ENCODE results near the gene DOCK4.

Gene DOCK4

GRCh38 chr7:111775206-111775605 is 431.0 kb downstream of the DOCK4 start:
- no peak for DNase-seq (ENCODE audit: low read depth)
- TF ChIP-seq, protein P1, sequence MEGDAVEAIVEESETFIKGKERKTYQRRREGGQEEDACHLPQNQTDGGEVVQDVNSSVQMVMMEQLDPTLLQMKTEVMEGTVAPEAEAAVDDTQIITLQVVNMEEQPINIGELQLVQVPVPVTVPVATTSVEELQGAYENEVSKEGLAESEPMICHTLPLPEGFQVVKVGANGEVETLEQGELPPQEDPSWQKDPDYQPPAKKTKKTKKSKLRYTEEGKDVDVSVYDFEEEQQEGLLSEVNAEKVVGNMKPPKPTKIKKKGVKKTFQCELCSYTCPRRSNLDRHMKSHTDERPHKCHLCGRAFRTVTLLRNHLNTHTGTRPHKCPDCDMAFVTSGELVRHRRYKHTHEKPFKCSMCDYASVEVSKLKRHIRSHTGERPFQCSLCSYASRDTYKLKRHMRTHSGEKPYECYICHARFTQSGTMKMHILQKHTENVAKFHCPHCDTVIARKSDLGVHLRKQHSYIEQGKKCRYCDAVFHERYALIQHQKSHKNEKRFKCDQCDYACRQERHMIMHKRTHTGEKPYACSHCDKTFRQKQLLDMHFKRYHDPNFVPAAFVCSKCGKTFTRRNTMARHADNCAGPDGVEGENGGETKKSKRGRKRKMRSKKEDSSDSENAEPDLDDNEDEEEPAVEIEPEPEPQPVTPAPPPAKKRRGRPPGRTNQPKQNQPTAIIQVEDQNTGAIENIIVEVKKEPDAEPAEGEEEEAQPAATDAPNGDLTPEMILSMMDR (conservative IDR thresholded peaks at IDR 0.05; ENCODE audit: low read depth, low read length): no peak

DNA sequence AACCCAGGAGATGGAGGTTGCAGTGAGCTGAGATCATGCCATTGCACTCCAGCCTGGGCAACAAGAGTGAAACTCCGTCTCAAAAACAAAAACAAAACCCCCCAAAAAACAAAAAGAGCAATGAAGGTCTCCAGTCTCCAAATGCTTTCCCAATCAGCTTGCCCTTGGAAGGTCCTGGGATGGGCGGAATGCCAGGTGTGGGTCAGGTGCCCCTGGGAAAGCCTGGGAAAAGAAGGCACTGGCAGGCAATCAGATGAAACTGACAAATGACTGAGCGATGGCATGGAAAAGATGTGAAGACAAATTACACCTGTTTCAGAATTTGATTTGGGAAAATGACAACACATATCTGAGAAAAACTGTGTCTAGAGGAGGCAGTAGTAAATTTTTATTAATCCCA is 433.5 kb downstream of the DOCK4 start:
- TF ChIP-seq, protein P1 (conservative IDR thresholded peaks at IDR 0.05; ENCODE audit: low read depth, low read length): no peak
- no peak for DNase-seq (ENCODE audit: low read depth)
- H3K4me3 ChIP-seq (ENCODE audit: low read depth, low read length): no peak overlapping the region

More at GRCh38 chr7:111775206-111775605, 431.0 kb downstream of the DOCK4 start:
- H3K4me3 ChIP-seq (ENCODE audit: low read depth, low read length): no peak overlapping the region

- no peak overlapping the region for H3K4me3 ChIP-seq (ENCODE audit: low read depth, low read length)
- TF ChIP-seq, protein P1 (conservative IDR thresholded peaks at IDR 0.05; ENCODE audit: low read depth, low read length): no peak
- no peak for DNase-seq (ENCODE audit: low read depth)
Measured at GRCh38 chr7:111771638-111772037, 434.6 kb downstream of the DOCK4 start.

DNA sequence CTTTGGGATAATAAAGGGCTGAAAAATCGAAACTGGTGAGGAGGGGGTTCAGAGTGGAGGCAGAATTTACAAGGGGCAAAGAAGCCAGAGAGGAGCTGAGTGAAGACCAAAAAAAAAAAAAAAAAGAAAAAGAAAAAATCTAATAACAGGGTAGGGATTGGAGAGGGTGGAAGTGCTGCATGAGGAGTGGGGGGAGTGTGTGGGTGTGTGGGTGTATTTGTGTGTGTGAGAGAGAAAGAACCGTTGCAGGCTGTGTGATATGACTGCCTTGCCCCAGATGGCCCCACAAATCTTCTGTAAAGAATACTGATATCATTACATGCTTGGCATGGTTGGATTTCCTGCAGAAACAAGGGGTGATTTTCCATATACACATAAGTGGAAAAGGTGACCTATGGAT is 436.1 kb downstream of the DOCK4 start:
- TF ChIP-seq, protein P1 (conservative IDR thresholded peaks at IDR 0.05; ENCODE audit: low read depth, low read length): no peak
- DNase-seq (ENCODE audit: low read depth): no peak
- H3K4me3 ChIP-seq (ENCODE audit: low read depth, low read length): no peak overlapping the region

GRCh38 chr7:111765751-111766643 is 440.2 kb downstream of the DOCK4 start:
- DNase-seq (ENCODE audit: low read depth): peak; percentile 69
- TF ChIP-seq, protein P1 (conservative IDR thresholded peaks at IDR 0.05; ENCODE audit: low read depth, low read length): no peak
- no peak overlapping the region for H3K4me3 ChIP-seq (ENCODE audit: low read depth, low read length)

GRCh38 chr7:111763221-111763801 is 442.9 kb downstream of the DOCK4 start:
- H3K4me3 ChIP-seq (ENCODE audit: low read depth, low read length): no peak overlapping the region
- peak; percentile 85 for DNase-seq (ENCODE audit: low read depth)
- TF ChIP-seq, protein P1 (conservative IDR thresholded peaks at IDR 0.05; ENCODE audit: low read depth, low read length): peak; percentile 65
